Thoracic aorta (tissue), 2 donors: Measurements from ENCODE around the gene SMTNL2. TPM values are rescaled to one million over a fixed set of nuclear protein-coding genes. Genes with fewer than 3 reads are reported as not detected.
"Not testable (repeated sequence)": the region's sequence is repeated elsewhere in the genome, so short reads cannot be mapped to it uniquely, and the experiment has no call there.

Source experiments
- ATAC-seq: fragments of 150-250 bp; one replicate; pipeline ENCODE4 v1.8.0; 2017; ENCODE audit warnings: low read depth; ENCODE audit not compliant: insufficient number of reproducible peaks, low FRiP score
- DNase-seq: peaks from one replicate; pipeline ENCODE4 v3.0.0-alpha.2; 2020; ENCODE audit warnings: low spot score
- H3K27ac ChIP-seq, 2 donors: fragments of 200-600 bp; sonication (generic); 1 replicate in 1 of 2; 2 replicates in 1 of 2; pipeline ENCODE4 v1.5.1; 2016; ENCODE audit warnings: mild to moderate bottlenecking in 2 of 2, moderate library complexity in 2 of 2
- H3K27me3 ChIP-seq: fragments of 200-600 bp; sonication (generic); replicated peaks from 2 replicates; pipeline ENCODE4 v1.6.0; 2016; ENCODE audit warnings: mild to moderate bottlenecking; ENCODE audit not compliant: insufficient read depth
- H3K36me3 ChIP-seq: fragments of 200-600 bp; sonication (generic); one replicate; pipeline ENCODE4 v1.5.1; 2016
- H3K4me1 ChIP-seq, 2 donors: fragments of 200-600 bp; sonication (generic); 1 replicate in 1 of 2; 2 replicates in 1 of 2; pipeline versions ENCODE4 v1.5.1 to v1.6.0; 2016; ENCODE audit warnings: low read depth in 2 of 2, mild to moderate bottlenecking in 1 of 2; ENCODE audit not compliant: control insufficient read depth in 1 of 2
- H3K4me3 ChIP-seq: fragments of 200-600 bp; sonication (generic); 2 replicates; pipeline ENCODE4 v1.5.1; 2016; ENCODE audit warnings: mild to moderate bottlenecking
- H3K9me3 ChIP-seq: fragments of 200-600 bp; sonication (generic); 2 replicates; pipeline ENCODE4 v1.5.1; 2016
- CTCF ChIP-seq: fragments of 200-600 bp; sonication (generic); IDR thresholded peaks from one replicate; pipeline ENCODE4 v1.5.1; 2019; ENCODE audit warnings: antibody characterized with exemption
- total RNA-seq, 2 donors: library from RNA; depleted of rRNA; stranded (reverse); fragments of >200 nt; gene quantifications; one replicate each; pipeline versions ENCODE4 v1.1.0 to v1.2.3, GENCODE V29; 2016

Gene SMTNL2
- total RNA-seq, 2 donors from 2014 or later = 2.6 to 2.8 TPM

GRCh38 chr17:4617590-4618351, 33.4 kb downstream of the SMTNL2 start:
- no peak overlapping the region for H3K4me3 ChIP-seq
- no peaks in the 10 kb centered on the region for H3K4me1 ChIP-seq
- no peak for TF ChIP-seq CTCF

DNA sequence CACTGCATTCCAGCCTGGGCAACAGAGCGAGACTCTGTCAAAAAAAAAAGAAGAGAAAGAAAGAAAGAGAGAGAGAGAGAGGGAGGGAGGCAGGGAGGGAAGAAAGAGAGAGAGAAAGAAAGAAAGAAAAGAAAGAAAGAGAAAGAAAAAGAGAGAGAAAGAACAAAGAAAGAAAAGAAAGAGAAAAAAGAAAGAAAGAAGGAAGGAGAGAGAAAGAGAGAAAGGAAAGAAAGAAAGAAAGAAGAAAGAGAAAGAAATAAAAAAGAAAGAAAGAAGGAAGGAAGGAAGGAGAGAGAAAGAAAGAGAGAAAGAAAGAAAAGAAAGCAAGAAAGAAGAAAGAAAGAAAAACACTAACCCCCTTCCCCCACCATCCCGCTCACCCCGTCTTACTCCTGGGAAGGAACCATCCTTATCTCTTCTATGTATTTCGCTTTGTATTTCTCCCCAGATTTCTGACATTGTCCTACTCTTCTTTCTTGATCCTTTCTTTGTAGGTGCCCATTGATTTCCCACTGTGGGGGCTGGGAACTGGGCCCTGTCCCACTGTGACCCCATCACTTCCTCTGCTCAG, 36.3 kb downstream of the SMTNL2 start:
- Histone ChIP-seq H3K4me1 (peaks cover 0 to 7% of the 10 kb centered on the region in 2 donors), H3K27me3 (no peaks in the 10 kb centered on the region), H3K27ac (no peak overlapping the region), H3K4me3 (no peak overlapping the region), H3K9me3 (peaks cover 4% of the 10 kb centered on the region), H3K36me3 (no peaks in the 10 kb centered on the region)
- TF ChIP-seq CTCF = no peak
- DNase-seq (no peak), ATAC-seq (no peak)

More at GRCh38 chr17:4617590-4618351, 33.4 kb downstream of the SMTNL2 start:
- ATAC-seq (no peak), DNase-seq (no peak)
- no peaks in the 10 kb centered on the region for H3K36me3 ChIP-seq
- no peak overlapping the region for H3K27ac ChIP-seq
- H3K9me3 ChIP-seq = peaks cover 4% of the 10 kb centered on the region
- H3K27me3 ChIP-seq = no peaks in the 10 kb centered on the region

- Histone ChIP-seq H3K27me3 (no peaks in the 10 kb centered on the region), H3K4me1 (peaks cover 0 to 10% of the 10 kb centered on the region in 2 donors), H3K9me3 (peaks cover 4% of the 10 kb centered on the region), H3K36me3 (no peaks in the 10 kb centered on the region), H3K27ac (no peak overlapping the region), H3K4me3 (no peak overlapping the region)
- no peak for TF ChIP-seq CTCF
- DNase-seq (no peak), ATAC-seq (no peak)
Observed at GRCh38 chr17:4622375-4622774, 38.0 kb downstream of the SMTNL2 start.

DNA sequence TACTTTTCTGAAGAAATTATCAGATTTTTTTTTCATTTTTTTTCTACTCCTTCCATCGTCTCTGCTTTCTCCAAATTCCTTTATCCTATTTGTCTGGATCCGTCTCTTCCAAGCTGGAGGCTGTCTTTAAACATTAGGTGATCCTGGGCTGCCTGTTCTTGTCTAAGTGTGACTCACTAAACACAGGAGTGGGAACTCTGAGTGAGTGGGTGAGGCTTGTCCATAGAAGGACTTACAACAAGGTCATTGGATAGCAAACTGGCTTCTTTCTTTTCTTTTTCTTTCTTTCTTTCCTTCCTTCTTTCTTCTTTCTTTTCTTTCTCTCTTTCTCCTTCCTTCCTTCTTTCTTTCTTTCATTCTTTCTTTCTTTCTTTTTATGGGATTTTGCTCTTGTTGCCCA, 38.9 kb downstream of the SMTNL2 start:
- Histone ChIP-seq H3K27me3 (no peaks in the 10 kb centered on the region), H3K27ac (no peak overlapping the region), H3K4me1 (peaks cover 0 to 10% of the 10 kb centered on the region in 2 donors), H3K36me3 (no peaks in the 10 kb centered on the region), H3K9me3 (peaks cover 4% of the 10 kb centered on the region), H3K4me3 (no peak overlapping the region)
- ATAC-seq = no peak
- DNase-seq = no peak
- no peak for TF ChIP-seq CTCF

DNA sequence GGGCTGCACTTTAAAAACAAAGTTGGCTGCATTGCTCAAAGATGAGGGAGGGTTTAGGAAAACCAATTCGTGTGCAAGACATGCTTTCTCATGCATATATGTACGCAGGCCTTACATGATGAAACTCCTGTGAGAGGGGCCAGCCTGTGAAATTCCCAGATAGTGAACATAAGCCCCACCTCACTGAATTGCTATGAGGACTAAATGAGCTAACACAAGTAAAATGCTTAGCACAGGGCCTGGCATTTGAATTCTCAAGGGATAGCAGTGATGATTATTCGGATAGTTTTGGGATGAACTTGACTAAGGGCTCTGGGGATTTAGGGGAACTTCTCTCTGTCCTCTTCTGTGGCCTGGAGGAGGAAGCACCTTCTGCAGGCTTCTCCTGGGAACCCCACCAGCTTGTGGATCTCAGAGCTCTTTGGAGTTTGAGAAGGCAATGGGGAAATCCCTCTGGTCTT, 40.2 kb downstream of the SMTNL2 start:
- not testable (repeated sequence) for H3K9me3 ChIP-seq, H3K4me3 ChIP-seq, ATAC-seq, H3K27ac ChIP-seq, H3K36me3 ChIP-seq, H3K27me3 ChIP-seq, DNase-seq
- peaks cover 0 to 10% of the 10 kb centered on the region in 2 donors for H3K4me1 ChIP-seq
